Stimulated activated CD8-positive, alpha-beta memory T cell treated with anti-CD3 and anti-CD28 coated beads, Interleukin-12 subunit alpha, Interleukin-12 subunit beta, amount 100 ng/mL, for 24 hours (primary cell): ENCODE results near the gene P3H2.

Experiments used
- DNase-seq: peaks from one replicate; pipeline ENCODE4 v3.0.0-alpha.2; 2020; ENCODE audit errors: extremely low read depth

Gene P3H2

DNA sequence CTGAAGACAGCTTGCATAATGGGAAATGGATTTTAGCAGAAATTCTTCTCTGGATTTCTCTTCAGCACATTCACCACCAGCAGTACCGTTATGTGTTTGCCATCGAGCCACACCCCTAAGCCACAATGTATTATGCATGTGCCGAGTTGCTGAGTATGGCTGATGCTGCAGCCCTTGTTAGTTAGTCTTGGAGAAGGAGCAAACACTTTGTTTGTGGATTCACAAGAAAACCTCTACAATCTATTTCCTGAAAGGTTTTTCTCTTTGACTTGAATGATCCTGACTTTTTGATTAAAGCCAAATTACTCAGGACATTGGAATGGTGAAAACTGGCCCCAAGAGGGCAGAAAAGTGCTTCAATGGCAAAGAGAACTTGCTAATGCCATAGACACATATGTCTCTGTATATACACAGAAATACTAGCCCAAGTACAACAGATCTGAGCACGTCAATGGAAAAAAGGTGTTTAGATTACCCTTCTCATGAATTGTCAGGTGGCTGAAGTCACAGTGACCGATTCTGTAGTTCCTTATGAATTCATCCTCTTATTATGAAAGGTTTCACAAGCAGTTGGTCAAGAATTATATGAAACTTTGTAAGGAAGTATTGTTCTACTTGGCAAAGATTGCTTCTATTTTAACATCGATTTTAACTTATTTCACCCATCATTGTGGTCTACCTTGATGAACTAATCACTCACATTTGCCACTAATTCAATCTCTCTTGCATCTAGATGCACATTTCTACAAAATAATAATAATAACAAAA is 103.0 kb downstream of the P3H2 start:
- no peak for DNase-seq

- no peak for DNase-seq
Measured at GRCh38 chr3:190016966-190017365, 103.7 kb downstream of the P3H2 start.

- DNase-seq: no peak
Measured at GRCh38 chr3:190014940-190015339, 105.8 kb downstream of the P3H2 start.

- no peak for DNase-seq
Measured at GRCh38 chr3:190013943-190014924, 106.5 kb downstream of the P3H2 start.

- DNase-seq: no peak
Measured at GRCh38 chr3:190012784-190013183, 107.9 kb downstream of the P3H2 start.

DNA sequence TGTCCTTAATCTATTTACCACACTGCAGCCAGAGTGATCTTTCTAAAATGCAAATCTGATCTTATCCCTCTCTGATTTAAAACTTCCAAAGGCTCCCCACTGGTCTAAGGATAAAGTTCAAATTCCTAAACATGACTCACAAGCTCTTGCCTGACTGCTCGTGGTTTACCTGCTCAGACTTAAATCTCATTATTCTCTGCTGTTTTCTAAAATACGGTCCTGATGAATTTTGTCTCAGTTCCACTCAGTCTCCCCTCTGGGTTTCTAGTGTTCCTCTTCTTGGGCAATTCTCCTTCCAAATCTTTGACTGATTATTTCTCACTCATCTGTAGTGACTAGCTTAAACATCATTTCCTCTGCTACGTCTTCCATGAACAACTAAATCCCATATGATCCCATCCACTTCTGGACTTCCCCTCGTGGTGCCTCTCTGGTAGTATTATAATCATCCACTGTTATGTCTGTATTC is 108.3 kb downstream of the P3H2 start:
- no peak for DNase-seq

DNA sequence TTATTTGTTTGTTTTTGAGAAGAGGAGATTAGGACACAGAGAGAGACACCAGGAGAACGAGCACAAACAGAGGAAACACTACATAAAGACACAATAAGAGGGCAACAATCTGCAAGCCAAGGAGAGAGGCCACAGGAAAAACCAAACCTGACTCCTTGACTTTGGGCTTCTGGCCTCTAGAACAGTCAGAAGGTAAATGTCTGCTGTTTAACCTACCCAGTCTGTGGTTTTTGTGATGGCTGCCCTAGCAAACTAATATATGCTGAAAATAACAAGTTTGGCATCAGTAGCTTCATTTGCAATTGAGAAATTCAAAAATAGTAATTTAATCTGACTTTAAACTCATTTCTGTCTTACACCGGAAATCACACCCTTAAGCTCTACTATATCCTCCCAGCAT is 110.2 kb downstream of the P3H2 start:
- DNase-seq: no peak

DNA sequence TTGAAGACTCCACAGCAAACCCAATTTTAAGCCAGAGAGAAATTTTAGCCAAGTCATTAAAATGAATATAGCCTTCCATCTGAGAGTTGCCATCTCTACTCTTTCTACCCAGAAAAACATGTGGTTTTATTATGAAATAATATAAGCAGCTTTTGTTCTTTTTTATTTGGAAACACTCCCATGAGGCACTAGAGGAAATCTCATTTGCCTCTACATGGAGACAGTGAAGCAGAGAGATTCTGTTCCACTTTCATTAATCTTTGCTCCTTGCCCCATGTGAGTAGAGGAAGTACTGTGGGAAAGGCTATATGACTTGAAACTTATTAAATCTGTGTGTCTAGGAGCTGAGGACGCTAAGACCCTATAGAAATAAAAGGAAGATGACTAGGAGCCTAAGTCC is 111.1 kb downstream of the P3H2 start:
- no peak for DNase-seq

GRCh38 chr3:190008432-190008831 is 112.3 kb downstream of the P3H2 start:
- DNase-seq: no peak

DNA sequence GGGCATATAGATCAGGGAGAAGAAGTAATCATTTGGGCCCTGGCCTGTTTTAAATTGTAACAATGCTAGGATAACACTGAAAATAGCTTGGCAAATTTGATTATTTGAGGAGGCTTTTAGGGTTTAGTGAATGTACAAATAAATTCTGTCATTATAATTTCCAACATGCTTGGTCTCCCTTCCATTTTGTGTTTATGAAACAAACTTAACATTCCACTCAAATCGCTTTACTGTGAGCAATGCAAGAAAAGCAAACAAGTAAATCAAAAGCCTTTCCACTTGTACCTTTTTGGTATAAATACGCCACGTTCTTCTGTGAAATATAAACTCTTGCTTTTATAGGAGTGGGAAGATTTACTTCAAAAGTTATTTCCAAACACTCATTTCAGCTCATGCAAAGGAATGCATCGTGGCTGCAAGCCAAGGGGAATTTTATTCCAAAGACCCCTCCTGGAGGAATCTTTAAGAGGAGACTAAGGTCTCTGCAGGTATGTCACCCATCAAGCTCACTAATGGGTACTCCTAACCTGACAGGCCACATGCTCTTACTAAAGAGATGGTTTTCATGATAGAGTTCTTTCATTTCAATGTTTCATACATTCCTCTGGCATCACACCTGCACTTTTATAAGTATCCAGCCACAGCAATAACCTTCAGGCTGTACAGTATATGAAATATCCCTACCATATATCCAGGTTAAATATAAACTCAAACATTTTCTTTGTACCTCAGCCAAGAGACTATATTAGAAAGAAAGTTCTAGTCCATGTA is 115.2 kb downstream of the P3H2 start:
- DNase-seq: no peak

GRCh38 chr3:190004656-190005055 is 116.0 kb downstream of the P3H2 start:
- no peak for DNase-seq

GRCh38 chr3:190003681-190004123 is 117.0 kb downstream of the P3H2 start:
- DNase-seq: no peak

- DNase-seq: no peak
Measured at GRCh38 chr3:190003068-190003467, 117.6 kb downstream of the P3H2 start.

- no peak for DNase-seq
Measured at GRCh38 chr3:190001426-190001825, 119.3 kb downstream of the P3H2 start.

GRCh38 chr3:190000861-190001196 is 119.9 kb downstream of the P3H2 start:
- no peak for DNase-seq

- no peak for DNase-seq
Measured at GRCh38 chr3:190000187-190000860, 120.4 kb downstream of the P3H2 start.

DNA sequence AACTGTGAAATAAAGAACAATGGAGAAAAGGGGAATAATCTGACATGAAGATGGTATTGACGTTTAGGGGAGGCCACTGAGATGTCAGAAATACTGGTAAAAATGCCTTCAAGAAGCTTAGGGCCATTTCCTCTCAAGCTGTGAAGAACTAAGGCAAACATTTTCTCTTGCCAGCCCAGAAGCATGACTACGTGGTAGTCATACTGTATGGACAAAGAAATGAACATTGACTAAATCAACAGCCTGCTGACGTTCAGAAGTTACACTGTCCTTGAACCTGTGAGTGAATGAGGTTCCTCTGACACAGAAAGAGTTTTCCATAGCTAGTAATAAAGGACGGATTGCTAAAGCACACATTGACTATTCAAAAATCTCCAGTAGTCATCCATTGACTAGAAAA is 121.0 kb downstream of the P3H2 start:
- no peak for DNase-seq

DNA sequence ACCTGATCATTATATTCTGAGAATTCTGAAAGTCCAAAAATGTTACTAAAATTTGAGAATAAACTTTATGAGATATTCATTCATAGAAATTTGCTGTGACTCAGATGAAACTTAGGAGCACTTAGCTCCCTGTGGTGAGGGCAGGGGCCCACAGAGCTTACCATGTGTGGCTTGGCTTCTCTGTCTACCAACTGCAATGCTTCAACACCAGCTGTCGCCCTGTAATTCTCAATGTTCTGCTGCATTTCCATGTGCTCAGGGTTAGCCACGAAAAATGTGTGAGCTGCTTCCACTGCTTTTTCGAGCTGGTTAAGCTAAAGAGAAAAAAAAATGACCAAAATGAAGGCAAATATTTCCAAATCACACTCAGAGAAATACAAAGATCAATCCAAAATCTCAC is 125.6 kb downstream of the P3H2 start:
- DNase-seq: no peak

GRCh38 chr3:189990826-189991225 is 129.9 kb downstream of the P3H2 start:
- no peak for DNase-seq

DNA sequence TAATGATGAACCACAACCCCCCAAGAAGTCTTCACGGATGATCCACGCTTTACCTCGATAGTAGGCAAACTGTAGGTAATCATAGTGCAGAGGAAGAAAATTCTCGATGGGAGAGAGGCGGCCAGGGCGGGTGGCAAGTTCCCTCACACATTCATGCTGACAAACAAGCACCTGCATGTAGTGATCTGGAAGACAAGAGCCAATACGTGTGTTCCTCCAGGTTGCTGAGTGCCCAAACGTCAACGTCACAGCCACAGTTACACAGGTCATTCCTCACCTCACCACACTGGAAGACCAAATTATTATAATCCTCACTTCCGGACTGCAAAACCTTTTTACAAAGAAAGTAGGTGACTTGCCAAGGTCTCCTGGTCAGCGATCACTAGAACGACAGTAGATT is 131.8 kb downstream of the P3H2 start:
- DNase-seq: no peak

- DNase-seq: no peak
Measured at GRCh38 chr3:189988322-189988721, 132.4 kb downstream of the P3H2 start.
